MG63 (cell line): ENCODE results near the gene ANGPTL2. TPM values are rescaled to one million over a fixed set of nuclear protein-coding genes. Genes with fewer than 3 reads are reported as not detected.
"Not testable (repeated sequence)": the region's sequence is repeated elsewhere in the genome, so short reads cannot be mapped to it uniquely, and the experiment has no call there.

Source experiments
- DNase-seq: peaks from one replicate; pipeline ENCODE4 v3.0.0-alpha.2; 2020
- H3K27me3 ChIP-seq: fragments of 250-450 bp; sonication (Bioruptor Pico); 2 replicates; pipeline ENCODE4 v1.5.1; 2020; ENCODE audit warnings: mild to moderate bottlenecking, moderate library complexity
- H3K36me3 ChIP-seq: fragments of 250-450 bp; sonication (Bioruptor Pico); 2 replicates; pipeline ENCODE4 v1.5.1; 2020; ENCODE audit warnings: mild to moderate bottlenecking, moderate library complexity
- H3K4me3 ChIP-seq: fragments of 250-450 bp; sonication (Bioruptor Pico); 2 replicates; pipeline ENCODE4 v1.5.1; 2020; ENCODE audit warnings: mild to moderate bottlenecking, moderate library complexity
- H3K9me3 ChIP-seq: fragments of 250-450 bp; sonication (Bioruptor Pico); 2 replicates; pipeline ENCODE4 v1.5.1; 2020; ENCODE audit warnings: mild to moderate bottlenecking, moderate library complexity
- total RNA-seq: library from RNA; depleted of rRNA; stranded (reverse); fragments of >200 nt; shearing (Covaris generic); gene quantifications from 2 replicates; pipeline ENCODE4 v1.2.3, GENCODE V29; 2014; ENCODE audit warnings: low replicate concordance

The ANGPTL2 gene
- total RNA-seq, 1 experiment from 2014 or later: 7.1 TPM

DNA sequence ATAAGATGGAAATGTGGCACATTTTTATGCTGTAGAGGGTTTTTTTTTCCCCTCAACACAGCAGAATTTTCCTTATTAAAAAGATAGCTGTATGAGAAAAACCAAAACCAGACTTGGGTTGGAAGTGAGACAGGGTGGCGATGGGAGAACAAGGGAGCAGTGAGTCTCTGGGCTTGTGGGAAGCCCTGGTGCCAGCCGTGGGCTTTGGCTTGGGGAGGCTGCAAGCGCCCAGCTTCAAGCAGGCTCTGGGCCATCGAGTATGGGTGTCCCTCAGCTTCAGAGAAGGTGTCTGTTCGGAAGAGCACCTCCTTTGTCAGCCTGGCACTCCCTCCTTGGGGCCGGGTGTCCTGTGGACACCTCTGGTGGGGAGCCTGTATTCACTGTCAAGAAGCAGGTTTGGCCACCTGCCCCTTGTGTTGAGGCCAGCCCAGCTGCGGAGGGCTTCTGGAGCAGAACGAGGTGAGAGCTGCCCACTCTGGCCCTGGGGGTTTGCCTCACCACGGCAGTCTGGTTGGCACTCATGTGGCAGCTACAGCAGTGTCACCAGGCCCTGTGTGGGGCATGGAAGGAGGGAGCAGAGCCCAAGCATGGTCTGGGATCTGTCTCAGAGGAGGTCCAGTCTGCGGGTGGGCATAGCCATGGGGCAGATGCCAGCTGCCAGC lies 37.6 kb upstream of the ANGPTL2 start:
- Histone ChIP-seq H3K9me3 (no peaks in the 10 kb centered on the region), H3K4me3 (no peak overlapping the region), H3K27me3 (no peaks in the 10 kb centered on the region), H3K36me3 (no peaks in the 10 kb centered on the region)
- DNase-seq: no peak

DNA sequence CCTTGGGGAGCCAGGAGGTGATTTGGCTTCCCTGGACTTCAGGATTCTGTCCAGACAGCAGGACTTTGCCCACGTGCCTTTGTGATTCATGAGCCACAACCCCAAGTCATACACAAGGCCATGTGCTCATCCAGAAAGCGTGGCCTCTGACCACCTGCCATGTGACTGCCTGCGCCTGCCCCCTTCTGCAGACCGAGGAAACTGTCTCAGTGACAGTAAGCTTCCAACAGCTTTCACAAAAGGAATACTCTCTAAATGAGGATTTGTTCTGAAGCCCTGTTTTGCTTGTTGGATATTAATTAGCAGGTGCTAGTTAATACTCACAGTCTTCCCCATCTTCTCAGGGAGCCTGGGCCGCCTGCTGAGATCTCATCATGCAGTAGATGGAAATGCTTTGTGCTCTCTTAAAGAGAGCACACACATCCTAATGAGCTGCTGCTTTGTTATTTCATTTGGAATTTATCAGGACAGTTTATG lies 36.9 kb upstream of the ANGPTL2 start:
- Histone ChIP-seq H3K36me3 (no peaks in the 10 kb centered on the region), H3K4me3 (no peak overlapping the region), H3K9me3 (no peaks in the 10 kb centered on the region), H3K27me3 (no peaks in the 10 kb centered on the region)
- peak; percentile 81 for DNase-seq

DNA sequence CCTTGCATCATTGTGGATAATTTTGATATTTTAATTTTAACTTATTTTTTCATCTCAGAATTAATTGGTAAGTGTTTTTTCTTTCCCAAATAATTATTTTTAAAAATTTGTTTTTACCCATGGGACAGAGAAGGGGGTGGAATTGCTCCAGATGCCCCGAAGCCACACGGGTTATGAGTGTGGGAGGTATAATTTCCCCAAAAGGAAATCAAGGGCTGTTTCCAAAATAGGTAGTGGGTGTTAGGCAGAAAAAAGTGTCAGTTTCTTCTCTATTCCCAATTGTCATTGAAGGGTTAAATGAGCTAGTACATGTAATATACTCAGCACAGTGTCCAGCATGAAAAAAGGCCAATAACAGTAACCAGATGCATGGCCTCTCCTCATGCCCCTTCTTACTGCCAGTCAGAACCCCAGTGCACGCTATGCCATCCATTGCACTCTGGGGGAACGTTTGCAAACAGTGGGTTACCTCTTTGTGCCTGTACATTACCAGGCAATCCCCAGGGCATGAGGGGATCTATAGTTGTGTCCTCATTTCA lies 36.4 kb upstream of the ANGPTL2 start:
- no peak overlapping the region for H3K4me3 ChIP-seq
- H3K27me3 ChIP-seq: no peaks in the 10 kb centered on the region
- DNase-seq: no peak
- H3K9me3 ChIP-seq: no peaks in the 10 kb centered on the region
- H3K36me3 ChIP-seq: no peaks in the 10 kb centered on the region

DNA sequence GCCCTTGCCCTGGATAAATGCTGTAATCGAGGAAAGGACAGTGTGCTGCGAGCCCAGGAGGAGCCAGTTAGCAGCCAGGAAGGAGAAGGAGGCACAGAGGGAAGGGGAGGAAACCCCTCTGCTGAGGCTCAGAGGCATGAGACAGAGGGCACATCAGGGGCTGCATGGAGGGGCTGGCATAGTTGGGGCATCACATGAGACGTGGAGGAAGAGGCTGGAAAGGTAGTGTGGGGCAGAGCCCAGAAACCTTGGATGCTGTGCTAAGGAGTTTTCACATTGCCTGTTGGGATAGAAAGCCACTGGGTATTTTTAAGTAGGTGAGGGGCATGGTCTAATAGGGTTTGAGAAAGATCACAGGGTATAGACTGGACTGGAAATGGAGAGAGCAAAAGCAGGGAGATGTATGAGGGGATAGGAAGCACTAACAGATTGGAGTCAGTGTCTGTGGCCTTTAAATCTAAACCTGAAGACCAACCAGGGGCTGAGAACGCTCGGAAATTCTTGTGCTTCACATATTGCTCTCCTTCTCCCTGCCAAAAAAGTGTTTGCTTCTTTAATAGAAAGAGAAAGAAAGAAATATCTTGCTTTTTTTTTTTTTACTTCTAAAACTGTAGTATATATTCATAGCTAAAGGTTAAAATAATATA lies 33.0 kb upstream of the ANGPTL2 start:
- no peak for DNase-seq
- Histone ChIP-seq H3K9me3 (no peaks in the 10 kb centered on the region), H3K27me3 (no peaks in the 10 kb centered on the region), H3K36me3 (no peaks in the 10 kb centered on the region), H3K4me3 (no peak overlapping the region)

DNA sequence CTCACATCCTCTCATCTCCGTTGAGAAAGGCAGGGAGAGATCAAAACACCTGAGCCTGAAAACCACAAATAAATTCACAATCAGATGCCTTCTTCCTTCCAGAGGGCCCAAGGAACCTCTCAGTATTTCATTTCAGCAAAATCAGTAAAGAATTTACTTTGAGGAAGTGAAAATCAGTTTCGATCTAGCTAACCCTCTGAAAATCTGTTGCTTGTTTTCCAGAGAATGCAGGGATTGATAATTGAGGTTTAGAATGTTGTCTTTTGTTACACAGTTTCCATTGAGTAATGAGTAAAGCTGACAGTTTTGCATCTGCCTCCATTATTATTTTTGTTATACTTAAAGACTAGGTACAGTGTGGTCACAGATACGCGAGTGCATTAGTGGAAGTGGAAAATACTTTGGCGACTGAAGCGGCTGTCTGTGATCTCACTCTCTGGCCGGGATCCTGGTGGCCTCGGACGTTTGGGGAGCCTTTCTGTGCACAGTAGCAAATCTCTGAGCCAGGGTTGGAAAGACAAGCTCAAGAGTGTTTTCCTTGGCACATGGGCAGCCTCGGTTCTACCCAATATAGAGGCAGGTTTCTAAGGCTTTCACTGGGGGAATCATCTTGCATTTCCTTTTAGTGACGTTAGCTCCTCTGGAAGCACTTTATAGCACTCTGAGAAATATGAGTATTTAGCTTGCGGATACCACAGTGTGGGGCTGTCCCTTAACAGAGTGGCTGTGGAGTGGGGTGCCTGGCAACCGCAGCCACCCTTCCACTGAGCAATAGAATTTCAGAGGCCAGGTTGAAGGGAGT lies 32.2 kb upstream of the ANGPTL2 start:
- DNase-seq: peak; percentile 86
- Histone ChIP-seq H3K36me3 (no peaks in the 10 kb centered on the region), H3K9me3 (no peaks in the 10 kb centered on the region), H3K4me3 (no peak overlapping the region), H3K27me3 (no peaks in the 10 kb centered on the region)

DNA sequence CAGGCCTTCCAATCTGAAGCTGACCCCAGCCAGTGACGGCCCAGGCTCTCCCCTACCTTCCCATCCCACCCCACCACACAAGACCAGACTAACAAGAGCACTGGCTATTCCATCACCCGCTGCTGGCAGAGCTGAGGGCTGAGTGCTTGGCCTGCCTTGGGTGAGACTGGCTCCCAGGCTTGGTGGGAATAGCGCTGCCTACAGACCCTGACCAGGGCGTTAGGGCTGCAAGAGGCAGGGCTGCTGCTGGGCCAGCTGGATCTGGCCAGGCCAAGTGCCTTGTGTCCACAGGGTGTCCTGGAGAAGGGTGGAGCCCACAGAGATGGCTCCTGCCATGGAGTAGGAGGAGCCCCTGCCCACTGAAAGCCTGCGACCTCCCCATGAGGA lies 31.6 kb upstream of the ANGPTL2 start:
- DNase-seq: no peak
- Histone ChIP-seq H3K9me3 (no peaks in the 10 kb centered on the region), H3K27me3 (no peaks in the 10 kb centered on the region), H3K36me3 (no peaks in the 10 kb centered on the region), H3K4me3 (no peak overlapping the region)

DNA sequence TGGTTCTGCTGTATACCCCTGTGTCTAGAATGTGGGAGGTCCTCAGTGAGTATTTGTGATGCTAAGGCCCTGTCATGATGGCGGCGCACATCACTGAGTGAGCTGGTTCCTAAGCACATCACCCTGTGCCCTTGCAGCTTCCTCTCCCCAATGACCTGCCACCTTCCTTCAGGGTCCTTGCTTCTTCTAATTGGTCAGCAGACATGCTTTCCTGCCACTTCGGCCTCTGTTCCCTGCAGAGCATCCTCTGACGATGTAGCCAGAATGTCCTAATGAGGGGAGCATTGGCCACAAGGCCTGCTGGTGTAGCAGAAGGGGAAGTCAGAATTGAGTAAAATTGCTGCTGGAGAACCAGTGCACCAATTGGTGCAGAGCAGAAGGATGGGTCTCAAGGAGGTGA lies 31.1 kb upstream of the ANGPTL2 start:
- no peak for DNase-seq
- H3K4me3 ChIP-seq: no peak overlapping the region
- H3K36me3 ChIP-seq: no peaks in the 10 kb centered on the region
- H3K27me3 ChIP-seq: no peaks in the 10 kb centered on the region
- no peaks in the 10 kb centered on the region for H3K9me3 ChIP-seq

DNA sequence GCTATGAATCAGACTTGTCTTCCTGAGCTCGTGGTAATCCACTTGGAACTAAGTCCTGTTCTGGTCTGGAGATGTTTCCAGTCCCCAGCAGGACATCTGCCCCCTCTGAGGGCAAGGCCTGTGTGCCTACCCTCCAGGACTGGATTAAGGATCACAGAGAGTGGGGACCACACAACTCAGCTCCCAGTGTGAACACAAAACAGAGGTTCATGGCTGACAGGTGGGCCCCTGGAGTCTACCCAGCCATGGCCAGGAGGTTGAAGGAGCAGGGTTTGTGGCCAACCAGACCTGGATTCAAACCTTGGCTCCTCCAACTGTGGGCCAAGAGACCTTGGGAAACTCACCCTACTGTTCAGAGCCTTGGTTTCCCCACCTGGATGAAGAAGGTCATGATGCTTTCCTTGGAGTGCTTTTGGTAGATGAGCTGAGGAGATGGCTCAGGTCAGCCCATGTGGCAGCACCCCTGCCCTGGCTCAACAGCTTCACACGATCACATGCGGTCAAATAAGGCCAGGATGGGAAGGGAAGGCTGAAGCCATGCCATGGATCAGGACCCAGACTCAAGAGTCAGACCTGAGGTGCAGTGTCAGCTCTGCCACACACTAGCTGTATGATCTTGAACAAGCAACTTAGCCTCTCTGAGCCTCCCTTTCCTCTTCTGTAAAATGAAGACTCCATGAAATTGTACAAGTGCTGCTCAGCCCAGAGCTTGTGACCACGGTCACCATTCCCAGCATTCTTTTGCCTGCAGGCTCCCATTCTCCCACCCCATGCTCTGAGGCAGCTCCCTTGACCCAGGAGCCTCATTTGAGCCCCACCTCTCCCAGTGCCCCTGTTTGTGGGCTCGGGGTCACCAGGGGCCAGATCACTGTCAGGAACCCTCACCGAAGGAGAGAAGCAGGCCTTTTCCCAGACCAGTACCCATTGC lies 27.3 kb upstream of the ANGPTL2 start:
- Histone ChIP-seq H3K4me3 (no peak overlapping the region), H3K9me3 (no peaks in the 10 kb centered on the region), H3K36me3 (no peaks in the 10 kb centered on the region), H3K27me3 (no peaks in the 10 kb centered on the region)
- DNase-seq: no peak

DNA sequence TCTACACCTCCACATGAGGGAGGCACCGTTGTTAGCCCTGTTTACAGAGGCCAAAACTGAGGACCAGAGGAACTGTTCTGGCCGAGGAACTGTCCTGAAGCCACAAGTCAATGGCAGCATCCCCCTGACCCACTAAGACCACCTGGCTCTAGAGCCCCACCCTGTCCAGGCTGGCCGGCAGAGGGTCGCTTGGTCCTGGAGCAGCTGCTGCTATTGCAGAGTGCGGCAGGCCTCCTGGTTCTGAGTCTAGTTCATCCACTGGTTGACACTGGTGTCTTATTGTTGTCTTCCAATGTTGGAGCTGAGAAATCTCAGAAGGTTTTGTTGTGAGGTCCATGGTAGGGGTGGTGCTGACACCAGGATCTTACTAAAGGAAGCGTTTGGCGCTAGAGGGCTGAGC lies 26.6 kb upstream of the ANGPTL2 start:
- Histone ChIP-seq H3K4me3 (no peak overlapping the region), H3K9me3 (no peaks in the 10 kb centered on the region), H3K36me3 (no peaks in the 10 kb centered on the region), H3K27me3 (no peaks in the 10 kb centered on the region)
- no peak for DNase-seq

DNA sequence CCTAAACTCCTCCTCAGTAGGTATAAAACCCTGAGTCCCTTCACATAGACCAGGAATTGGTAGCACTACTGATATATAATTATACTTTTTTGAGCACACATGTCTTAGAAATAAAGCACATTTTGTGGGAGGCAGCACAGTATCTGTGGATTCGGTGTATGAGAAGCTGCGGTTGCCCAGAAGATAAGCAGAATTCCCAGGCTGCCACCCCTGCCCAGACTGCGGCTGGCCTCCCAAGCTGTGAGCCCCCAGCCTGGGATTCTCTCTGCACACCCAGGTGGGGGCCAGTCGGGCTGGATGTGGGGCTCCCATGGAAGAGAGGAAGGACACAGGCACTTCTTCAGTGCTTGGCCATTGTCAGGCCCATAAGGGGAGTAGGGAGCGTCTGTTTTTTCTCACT lies 25.6 kb upstream of the ANGPTL2 start:
- H3K9me3 ChIP-seq: no peaks in the 10 kb centered on the region
- no peak overlapping the region for H3K4me3 ChIP-seq
- DNase-seq: no peak
- H3K36me3 ChIP-seq: no peaks in the 10 kb centered on the region
- no peaks in the 10 kb centered on the region for H3K27me3 ChIP-seq

DNA sequence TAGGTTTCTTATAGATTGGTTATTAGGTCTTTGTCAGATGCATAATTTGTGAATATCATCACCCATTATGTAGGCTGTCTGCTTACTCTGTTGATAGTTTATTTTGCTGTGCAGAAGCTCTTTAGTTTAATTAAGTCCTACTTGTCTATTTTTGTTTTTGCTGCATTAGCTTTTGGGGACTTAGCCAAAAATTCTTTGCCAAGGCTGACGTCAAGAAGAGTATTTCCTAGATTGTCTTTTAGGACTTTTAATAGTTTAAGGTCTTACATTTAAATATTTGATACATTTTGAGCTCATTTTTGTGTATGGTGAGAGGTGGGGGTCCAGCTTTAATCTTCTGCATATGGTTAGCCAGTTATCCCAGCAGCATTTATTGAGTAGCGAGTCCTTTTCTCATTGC lies 24.8 kb upstream of the ANGPTL2 start:
- H3K9me3 ChIP-seq: no peaks in the 10 kb centered on the region
- no peaks in the 10 kb centered on the region for H3K27me3 ChIP-seq
- H3K36me3 ChIP-seq: no peaks in the 10 kb centered on the region
- no peak for DNase-seq
- no peak overlapping the region for H3K4me3 ChIP-seq

DNA sequence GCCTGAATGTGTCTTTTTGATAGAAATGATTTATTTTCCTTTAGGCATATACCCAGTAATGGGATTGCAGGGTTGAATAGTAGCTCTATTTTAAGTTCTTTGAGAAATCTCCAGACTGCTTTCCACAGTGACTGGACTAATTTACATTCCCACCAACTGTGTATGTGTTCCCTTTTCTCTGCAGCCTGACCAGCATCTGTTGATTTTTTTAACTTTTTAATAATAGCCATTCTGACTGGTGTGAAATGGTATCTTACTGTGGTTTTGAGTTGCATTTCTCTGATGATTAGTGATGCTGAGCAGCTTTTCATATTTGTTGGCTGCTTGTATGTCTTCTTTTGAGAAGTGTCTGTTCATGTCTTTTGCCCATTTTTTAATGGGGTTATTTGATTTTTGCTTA lies 24.4 kb upstream of the ANGPTL2 start:
- DNase-seq, H3K9me3 ChIP-seq, H3K27me3 ChIP-seq, H3K36me3 ChIP-seq, H3K4me3 ChIP-seq: not testable (repeated sequence)

DNA sequence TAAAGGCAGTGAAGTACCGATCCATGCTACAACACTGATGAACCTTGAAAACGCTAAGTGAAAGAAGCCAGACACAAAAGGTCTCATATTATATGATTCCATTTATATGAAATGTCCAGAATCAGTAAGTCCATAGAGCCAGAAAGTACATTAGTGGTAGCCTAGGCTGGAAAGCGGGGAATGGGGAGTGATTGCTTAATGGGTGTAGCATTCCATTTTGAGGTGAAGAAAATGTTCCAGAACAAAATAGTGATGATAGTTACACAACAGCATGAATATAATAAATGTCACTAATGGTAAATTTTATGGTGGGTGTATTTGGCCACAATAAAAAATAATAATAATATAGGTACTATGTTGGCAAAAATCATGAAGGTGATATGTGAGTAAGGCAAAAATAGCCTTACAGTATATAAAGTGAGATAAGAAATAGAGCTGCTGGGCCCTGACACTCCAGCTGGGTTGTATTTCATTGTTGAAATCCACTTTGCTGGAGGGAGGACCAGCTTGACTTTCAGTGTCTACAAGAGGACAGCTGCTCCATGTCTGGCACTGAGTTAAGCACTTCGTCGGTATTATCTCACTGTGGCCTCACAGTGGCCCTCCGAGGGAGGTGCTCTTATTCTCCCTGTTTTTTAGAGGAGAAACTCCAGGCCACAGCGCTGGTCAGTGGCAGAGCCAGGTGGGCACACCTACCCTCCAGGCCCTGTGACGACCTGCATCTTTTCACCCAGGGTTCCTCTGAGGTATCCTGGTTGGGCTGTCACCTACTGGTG lies 22.4 kb upstream of the ANGPTL2 start:
- H3K9me3 ChIP-seq: no peaks in the 10 kb centered on the region
- H3K4me3 ChIP-seq: no peak overlapping the region
- no peaks in the 10 kb centered on the region for H3K36me3 ChIP-seq
- H3K27me3 ChIP-seq: no peaks in the 10 kb centered on the region
- no peak for DNase-seq

DNA sequence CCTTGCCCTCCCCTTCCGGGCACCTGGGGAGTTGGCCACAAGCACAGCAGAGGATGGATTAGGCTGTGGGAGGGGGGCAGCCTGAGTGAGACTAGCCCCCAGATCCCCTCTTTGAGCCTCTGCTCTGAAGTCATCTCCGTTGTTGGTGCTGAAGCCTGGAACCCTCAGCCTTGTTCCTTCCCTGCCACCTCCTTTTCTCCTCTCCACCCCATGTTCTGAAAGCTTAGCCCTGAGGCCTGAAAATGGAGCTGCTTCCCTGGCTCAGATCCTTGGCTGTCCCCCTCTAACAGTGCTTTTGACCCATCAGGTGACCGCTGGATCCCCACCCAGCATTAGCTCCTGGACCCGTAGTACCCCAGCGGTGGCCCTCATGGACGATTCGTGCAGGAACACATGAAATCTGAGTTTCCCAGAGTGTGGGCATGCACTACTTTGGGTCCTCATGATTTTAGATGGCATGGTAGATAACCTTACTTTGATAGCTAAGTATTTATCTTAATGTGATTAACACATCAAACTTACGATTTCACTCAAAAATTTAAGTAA lies 21.6 kb upstream of the ANGPTL2 start:
- Histone ChIP-seq H3K27me3 (no peaks in the 10 kb centered on the region), H3K9me3 (no peaks in the 10 kb centered on the region), H3K4me3 (no peak overlapping the region), H3K36me3 (no peaks in the 10 kb centered on the region)
- no peak for DNase-seq

DNA sequence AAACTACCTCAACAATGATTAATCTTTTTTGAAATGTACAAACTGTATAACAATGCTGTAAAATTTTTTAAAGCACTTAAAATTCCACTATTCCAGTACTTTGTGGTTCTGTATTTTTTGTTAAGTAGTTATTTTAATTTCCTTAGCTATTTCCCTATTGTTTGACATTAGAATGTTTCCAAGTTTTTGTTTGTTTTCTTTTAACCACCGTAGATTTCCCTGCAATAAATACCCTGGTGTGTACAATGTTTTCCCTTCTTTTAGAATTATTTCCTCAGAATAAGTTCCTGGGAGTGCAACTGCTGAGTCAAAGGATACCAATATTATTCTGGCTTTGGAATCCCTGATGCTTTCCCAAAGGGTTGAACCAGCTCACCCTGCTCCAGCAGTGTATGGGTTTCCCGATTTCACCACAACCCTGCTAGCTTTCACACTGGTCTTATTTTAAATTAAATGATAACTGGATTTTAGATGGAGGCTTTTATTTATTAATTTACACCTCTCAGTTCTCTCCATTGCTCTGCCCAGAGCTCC lies 20.6 kb upstream of the ANGPTL2 start:
- no peaks in the 10 kb centered on the region for H3K9me3 ChIP-seq
- no peak for DNase-seq
- H3K4me3 ChIP-seq: no peak overlapping the region
- no peaks in the 10 kb centered on the region for H3K36me3 ChIP-seq
- no peaks in the 10 kb centered on the region for H3K27me3 ChIP-seq
